ENCODE results near the gene CHMP4A. TPM values are rescaled to one million over a fixed set of nuclear protein-coding genes. Genes with fewer than 3 reads are reported as not detected.
A peak's percentile ranks its signal among the peaks of the same experiment; 100 is the strongest.

Gene CHMP4A
- total RNA-seq, 4 donors from 2014 or later, result 93.4 to 134 (median 106) TPM

- H3K4me3 ChIP-seq, result peak within 1 kb of the TSS; percentile 67 to 71
- H3K36me3 ChIP-seq, result peaks cover 0 to 76% of the 10 kb centered on the region in 2 donors
- ATAC-seq, result peak; percentile 94
- WGBS, 2 donors (ENCODE audit: low coverage in 1 of 2), result 2 to 20% methylated on average over 1 to 7 of the region's 12 CpGs
- H3K9me3 ChIP-seq, result no peaks in the 10 kb centered on the region
- H3K27me3 ChIP-seq, result no peaks in the 10 kb centered on the region
- peaks cover 0 to 50% (median 24%) of the 10 kb centered on the region in 3 donors for H3K4me1 ChIP-seq
- H3K27ac ChIP-seq, result peak within 1 kb of the TSS; percentile 81 to 92 (median 91)
- TF ChIP-seq CTCF (IDR thresholded peaks at IDR 0.05) (peak in 3 of 4 experiments; percentile 92 to 99 (median 97)), POLR2AphosphoS5 (IDR thresholded peaks at IDR 0.05) (peak; percentile 97), POLR2A (IDR thresholded peaks at IDR 0.05) (peak; percentile 32 to 40), EP300 (IDR thresholded peaks at IDR 0.05) (no peak)
These were observed 52.2 kb downstream of the CHMP4A start, which contains the start of gene IRF9 for GRCh38 chr14:24160850-24161804. Gene IRF9, plus strand, starts transcription at chr14:24161265. Its CDS starts 880 bp downstream, at chr14:24162145.

GRCh38 chr14:24160499-24160849 lies 52.8 kb downstream of the CHMP4A start:
- Histone ChIP-seq H3K4me3 (no peak overlapping the region), H3K36me3 (peaks cover 0 to 76% of the 10 kb centered on the region in 2 donors), H3K27me3 (no peaks in the 10 kb centered on the region), H3K4me1 (peaks cover 0 to 50% (median 24%) of the 10 kb centered on the region in 3 donors), H3K27ac (peak overlapping the region; percentile 13 to 92 (median 91)), H3K9me3 (no peaks in the 10 kb centered on the region)
- 100% methylated on average over 1 of the region's 4 CpGs; no CpG with 5 or more reads in 1 of the 2 donors for WGBS, 2 donors (ENCODE audit: low coverage in 1 of 2)
- no peak for TF ChIP-seq POLR2AphosphoS5 (IDR thresholded peaks at IDR 0.05)
- TF ChIP-seq CTCF (IDR thresholded peaks at IDR 0.05), result no peak
- no peak for TF ChIP-seq POLR2A (IDR thresholded peaks at IDR 0.05)
- ATAC-seq, result no peak

- Histone ChIP-seq H3K4me1 (peaks cover 0 to 45% (median 24%) of the 10 kb centered on the region in 3 donors), H3K27ac (peak overlapping the region in 3 of 4 donors; percentile 91 to 92 (median 91)), H3K36me3 (peaks cover 0 to 76% of the 10 kb centered on the region in 2 donors), H3K27me3 (no peaks in the 10 kb centered on the region), H3K9me3 (no peaks in the 10 kb centered on the region), H3K4me3 (no peak overlapping the region)
- TF ChIP-seq POLR2A (IDR thresholded peaks at IDR 0.05) (no peak), POLR2AphosphoS5 (IDR thresholded peaks at IDR 0.05) (no peak), CTCF (IDR thresholded peaks at IDR 0.05) (no peak), EP300 (IDR thresholded peaks at IDR 0.05) (no peak)
- ATAC-seq, result no peak
- WGBS, 2 donors (ENCODE audit: low coverage in 1 of 2), result 60 to 80% methylated on average over 2 of the region's 11 CpGs
These were observed 53.4 kb downstream of the CHMP4A start for GRCh38 chr14:24159777-24160498.

Small RNA genes within 50 kb of the gene (small RNA-seq; reads per million reads assigned to genes)
- gene AL136295.4, result 0 reads per million in 4 donors
- gene CHMP4A, result 0 reads per million in 4 donors
- gene IPO4, result 0 reads per million in 4 donors
- gene IRF9, result 0 reads per million in 4 donors
- gene MDP1, result 0 reads per million in 4 donors

Other genes starting within 250 kb of the CHMP4A start
- gene DHRS4L2, start 224.6 kb downstream of the CHMP4A start, total RNA-seq, result 10 to 100 TPM in 3 of 4 donors, 1 to 10 TPM in 1; 5.9 to 25.3 (median 16.7) TPM
- gene CARMIL3, start 161.5 kb downstream of the CHMP4A start, total RNA-seq, result under 1 TPM in 3 of 4 donors, not detected in 1; 0.12 to 0.47 (median 0.17) TPM
- gene CPNE6, start 141.9 kb downstream of the CHMP4A start, total RNA-seq, result 1 to 10 TPM in 1 of 4 donors, not detected in 3; 1.5 TPM
- gene PCK2, start 119.2 kb downstream of the CHMP4A start, total RNA-seq, result 10 to 100 TPM in 3 of 4 donors, 1 to 10 TPM in 1; 9.2 to 14.9 (median 11.6) TPM
- 10 to 100 TPM; 58.0 to 81.6 (median 71.6) TPM for gene DCAF11, start 98.7 kb downstream of the CHMP4A start, total RNA-seq
- gene NRL, start 98.5 kb downstream of the CHMP4A start, total RNA-seq, result 10 to 100 TPM in 1 of 4 donors, 1 to 10 TPM in 1, under 1 TPM in 1, not detected in 1; 0.81 to 10.4 (median 5.0) TPM
- under 1 TPM in 2 of 4 donors, not detected in 2; 0.27 to 0.67 TPM for gene FITM1, start 82.8 kb downstream of the CHMP4A start, total RNA-seq
- 100 to 1,000 TPM; 114 to 186 (median 127) TPM for gene PSME1, start 77.3 kb downstream of the CHMP4A start, total RNA-seq
- 10 to 100 TPM in 2 of 4 donors, 1 to 10 TPM in 2; 6.4 to 15.4 (median 10.4) TPM for gene EMC9, start 71.9 kb downstream of the CHMP4A start, total RNA-seq
- 10 to 100 TPM; 41.4 to 52.3 (median 42.0) TPM for gene PSME2, start 66.9 kb downstream of the CHMP4A start, total RNA-seq
- gene RNF31, start 66.0 kb downstream of the CHMP4A start, total RNA-seq, result 10 to 100 TPM; 19.0 to 38.9 (median 32.0) TPM
- 10 to 100 TPM; 61.3 to 80.1 (median 68.1) TPM for gene IRF9, start 52.2 kb downstream of the CHMP4A start, total RNA-seq
- gene REC8, start 41.4 kb downstream of the CHMP4A start, total RNA-seq, result 1 to 10 TPM; 1.6 to 8.2 (median 6.8) TPM
- gene IPO4, start 24.7 kb downstream of the CHMP4A start, total RNA-seq, result 10 to 100 TPM; 16.8 to 31.6 (median 27.0) TPM
- gene TM9SF1, start 18.0 kb downstream of the CHMP4A start, total RNA-seq, result 10 to 100 TPM; 34.7 to 53.3 (median 45.0) TPM
- under 1 TPM in 1 of 4 donors, not detected in 3; 0.40 TPM for gene TSSK4, start 7.8 kb downstream of the CHMP4A start, total RNA-seq
- gene MDP1, start 2.6 kb upstream of the CHMP4A start, total RNA-seq, result 10 to 100 TPM in 3 of 4 donors, 1 to 10 TPM in 1; 6.9 to 17.1 (median 11.4) TPM
- 100 to 1,000 TPM; 136 to 193 (median 168) TPM for gene NEDD8, start 18.9 kb upstream of the CHMP4A start, total RNA-seq
- 10 to 100 TPM; 46.0 to 70.5 (median 59.8) TPM for gene GMPR2, start 19.4 kb upstream of the CHMP4A start, total RNA-seq
- 10 to 100 TPM; 53.2 to 72.5 (median 70.0) TPM for gene TINF2, start 29.1 kb upstream of the CHMP4A start, total RNA-seq
- gene TGM1, start 49.7 kb upstream of the CHMP4A start, total RNA-seq, result 10 to 100 TPM in 1 of 4 donors, 1 to 10 TPM in 3; 1.3 to 43.3 (median 6.3) TPM
- gene RABGGTA, start 58.1 kb upstream of the CHMP4A start, total RNA-seq, result 10 to 100 TPM; 12.9 to 27.6 (median 16.5) TPM
- 10 to 100 TPM in 3 of 4 donors, 1 to 10 TPM in 1; 8.2 to 33.0 (median 17.7) TPM for gene DHRS1, start 86.3 kb upstream of the CHMP4A start, total RNA-seq
- 10 to 100 TPM; 19.4 to 29.2 (median 22.8) TPM for gene NOP9, start 86.4 kb upstream of the CHMP4A start, total RNA-seq
- gene CIDEB, start 94.5 kb upstream of the CHMP4A start, total RNA-seq, result 10 to 100 TPM in 2 of 4 donors, 1 to 10 TPM in 2; 4.9 to 12.5 (median 9.5) TPM
- 1 to 10 TPM; 2.4 to 5.0 (median 3.4) TPM for gene LTB4R2, start 96.7 kb upstream of the CHMP4A start, total RNA-seq
- 1 to 10 TPM; 3.0 to 4.2 (median 3.4) TPM for gene LTB4R, start 98.0 kb upstream of the CHMP4A start, total RNA-seq
- gene ADCY4, start 121.6 kb upstream of the CHMP4A start, total RNA-seq, result 10 to 100 TPM; 13.3 to 40.5 (median 22.6) TPM
- 1 to 10 TPM; 3.1 to 8.9 (median 3.9) TPM for gene RIPK3, start 126.5 kb upstream of the CHMP4A start, total RNA-seq
- 10 to 100 TPM; 33.5 to 63.5 (median 57.9) TPM for gene NFATC4, start 154.7 kb upstream of the CHMP4A start, total RNA-seq
- gene NYNRIN, start 185.5 kb upstream of the CHMP4A start, total RNA-seq, result 10 to 100 TPM in 2 of 4 donors, 1 to 10 TPM in 2; 6.9 to 19.9 (median 11.5) TPM
- gene CBLN3, start 216.2 kb upstream of the CHMP4A start, total RNA-seq, result 1 to 10 TPM in 3 of 4 donors, under 1 TPM in 1; 0.49 to 2.8 (median 2.1) TPM
- 10 to 100 TPM; 50.7 to 68.0 (median 61.3) TPM for gene KHNYN, start 216.5 kb upstream of the CHMP4A start, total RNA-seq
- 10 to 100 TPM; 21.5 to 39.7 (median 31.3) TPM for gene SDR39U1, start 229.3 kb upstream of the CHMP4A start, total RNA-seq

Data from gastroesophageal sphincter (tissue), 4 donors.